Activated naive CD4-positive, alpha-beta T cell treated with anti-CD3 and anti-CD28 coated beads, Interleukin-2, amount 10 ng/mL, durations not matched to agents 5 hours and 36 hours (primary cell): ENCODE measurements around the gene STAU1. TPM values are rescaled to one million over a fixed set of nuclear protein-coding genes. Genes with fewer than 3 reads are reported as not detected.

Source experiments
- total RNA-seq, 2 experiments: library from RNA; stranded (reverse); gene quantifications; one replicate each; pipeline ENCODE4 v1.2.3, GENCODE V29; 2021

Gene STAU1, protein sequence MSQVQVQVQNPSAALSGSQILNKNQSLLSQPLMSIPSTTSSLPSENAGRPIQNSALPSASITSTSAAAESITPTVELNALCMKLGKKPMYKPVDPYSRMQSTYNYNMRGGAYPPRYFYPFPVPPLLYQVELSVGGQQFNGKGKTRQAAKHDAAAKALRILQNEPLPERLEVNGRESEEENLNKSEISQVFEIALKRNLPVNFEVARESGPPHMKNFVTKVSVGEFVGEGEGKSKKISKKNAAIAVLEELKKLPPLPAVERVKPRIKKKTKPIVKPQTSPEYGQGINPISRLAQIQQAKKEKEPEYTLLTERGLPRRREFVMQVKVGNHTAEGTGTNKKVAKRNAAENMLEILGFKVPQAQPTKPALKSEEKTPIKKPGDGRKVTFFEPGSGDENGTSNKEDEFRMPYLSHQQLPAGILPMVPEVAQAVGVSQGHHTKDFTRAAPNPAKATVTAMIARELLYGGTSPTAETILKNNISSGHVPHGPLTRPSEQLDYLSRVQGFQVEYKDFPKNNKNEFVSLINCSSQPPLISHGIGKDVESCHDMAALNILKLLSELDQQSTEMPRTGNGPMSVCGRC
- 10 to 100 TPM; 46.7 to 48.5 TPM for total RNA-seq

DNA sequence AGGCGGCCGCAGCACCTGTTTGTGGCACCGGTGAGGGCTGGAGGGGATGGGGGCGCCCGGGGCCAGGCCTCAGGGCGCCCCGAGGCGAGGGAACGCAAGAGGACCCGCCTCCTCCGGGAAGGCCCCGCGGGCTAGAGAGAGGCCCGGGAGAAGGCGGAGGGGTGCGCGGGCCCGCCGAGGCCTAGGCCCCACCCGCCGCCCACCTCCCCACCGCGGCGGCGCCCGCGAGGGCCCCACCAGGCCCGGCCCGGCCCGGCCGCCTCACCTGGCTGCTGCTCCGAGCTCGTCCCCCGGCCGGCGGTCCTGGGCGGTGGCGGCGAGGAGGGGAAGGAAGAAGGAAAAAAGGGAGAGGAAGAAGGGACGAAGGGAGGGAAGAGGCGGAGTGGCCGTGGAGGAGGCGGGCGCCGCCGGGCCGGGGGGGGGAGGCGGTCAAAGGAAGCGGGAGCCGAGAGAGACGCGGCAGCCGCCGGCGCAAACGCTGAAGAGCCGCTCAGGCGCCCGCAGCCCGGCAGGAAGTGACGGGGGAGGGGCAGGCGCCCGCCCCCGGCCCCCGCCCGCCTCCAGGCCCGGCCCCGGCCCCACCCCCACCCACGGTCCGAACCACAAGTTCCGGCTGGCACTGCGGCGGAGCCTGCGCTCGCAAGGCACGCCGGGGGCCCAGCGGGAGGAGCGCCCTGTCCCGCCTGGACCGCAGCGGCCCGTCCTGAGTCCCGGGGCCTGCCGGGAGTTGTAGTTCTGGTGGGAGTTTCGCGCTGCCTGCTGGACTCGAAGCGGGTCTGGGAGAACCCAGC lies at the start of gene STAU1:
STAU1 (minus strand) TSS at position 484 of the 791 bp plus-strand sequence. CDS start 22,133 bp downstream, outside the sequence.

DNA sequence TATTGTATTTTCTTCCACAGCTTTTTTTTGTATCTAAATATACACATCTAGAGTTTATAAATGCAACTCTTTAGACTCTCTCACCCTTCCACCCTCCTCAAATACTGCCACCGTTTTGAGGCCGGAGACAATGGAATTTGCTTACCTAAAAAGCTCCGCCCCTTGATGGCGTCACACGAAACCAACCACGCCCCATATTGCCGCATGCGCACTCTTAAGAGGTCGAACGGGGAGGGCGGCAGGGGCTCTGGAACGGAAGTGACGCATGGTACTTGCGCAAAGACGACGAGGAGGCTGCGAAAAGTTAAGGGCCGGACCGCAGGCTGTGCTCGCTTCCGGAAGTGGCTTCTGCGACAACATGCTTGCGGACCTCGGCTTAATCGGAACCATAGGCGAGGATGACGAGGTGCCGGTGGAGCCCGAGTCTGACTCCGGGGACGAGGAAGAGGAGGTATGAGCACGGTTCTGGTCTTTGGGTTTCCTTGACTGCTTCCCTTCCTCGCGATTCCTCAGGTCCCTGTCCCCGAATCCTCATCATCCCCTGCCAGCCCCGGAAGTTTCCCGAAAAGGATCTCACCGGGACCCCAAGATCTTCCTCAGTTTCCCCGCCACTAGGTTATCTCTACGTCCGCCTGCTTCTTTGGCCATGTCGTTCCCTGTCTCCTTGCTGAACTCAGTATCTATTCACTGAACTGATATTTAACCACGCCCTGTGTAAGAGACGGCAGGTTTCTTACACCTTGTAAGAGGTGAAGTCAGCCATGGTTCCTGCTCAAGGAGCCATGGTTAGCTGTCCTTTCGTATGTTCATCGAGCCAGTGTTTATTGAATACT lies 31.2 kb upstream of the STAU1 start, which contains the start of gene DDX27:
DDX27 (plus strand) TSS at position 326 of the 833 bp plus-strand sequence; CDS start at position 359, 33 bp downstream.

Other genes starting within 250 kb of the STAU1 start
- 10 to 100 TPM; 60.4 to 61.1 TPM for gene CSE1L, start 142.0 kb downstream of the STAU1 start, total RNA-seq
- gene DDX27, start 31.1 kb upstream of the STAU1 start, total RNA-seq, result 10 to 100 TPM; 36.1 to 39.5 TPM
- 10 to 100 TPM; 61.7 to 64.1 TPM for gene ZNFX1, start 89.7 kb upstream of the STAU1 start, total RNA-seq